OCI-LY3 (cell line): ENCODE data around the gene NR1I2.

ENCODE experiments used
- EZH2phosphoT487 ChIP-seq: fragments of 200-600 bp; shearing (Covaris generic); IDR thresholded peaks from 2 replicates; pipeline ENCODE4 v1.6.1; 2018; ENCODE audit warnings: antibody characterized with exemption, mixed run types, low read depth
- TF ChIP-seq, protein P1 (sequence below): fragments of 200-600, 300-600 bp; sonication (generic); IDR thresholded peaks from 2 replicates; pipeline ENCODE4 v1.5.1; 2014; ENCODE audit warnings: antibody characterized with exemption, low read length, low read depth

DNA sequence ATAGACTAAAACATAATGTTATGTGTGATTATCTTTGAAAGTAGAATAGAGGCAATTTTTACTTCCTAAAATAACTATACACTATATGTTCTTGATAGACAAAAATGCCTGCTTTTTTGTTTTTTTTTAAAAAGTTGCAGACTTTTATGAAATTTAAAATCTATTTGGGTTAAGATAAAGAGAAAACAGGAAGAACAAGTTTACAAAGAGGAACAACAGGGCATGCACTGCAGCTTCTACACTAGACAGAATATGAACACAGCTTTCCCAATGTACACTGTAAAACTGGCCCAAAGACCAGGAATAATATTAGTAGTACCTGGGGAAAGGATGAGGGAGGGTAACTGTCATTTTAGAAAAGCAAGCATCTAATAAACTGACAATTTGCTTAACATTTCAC is 53.7 kb downstream of the NR1I2 start:
- no peak for TF ChIP-seq EZH2phosphoT487
- TF ChIP-seq, protein P1, sequence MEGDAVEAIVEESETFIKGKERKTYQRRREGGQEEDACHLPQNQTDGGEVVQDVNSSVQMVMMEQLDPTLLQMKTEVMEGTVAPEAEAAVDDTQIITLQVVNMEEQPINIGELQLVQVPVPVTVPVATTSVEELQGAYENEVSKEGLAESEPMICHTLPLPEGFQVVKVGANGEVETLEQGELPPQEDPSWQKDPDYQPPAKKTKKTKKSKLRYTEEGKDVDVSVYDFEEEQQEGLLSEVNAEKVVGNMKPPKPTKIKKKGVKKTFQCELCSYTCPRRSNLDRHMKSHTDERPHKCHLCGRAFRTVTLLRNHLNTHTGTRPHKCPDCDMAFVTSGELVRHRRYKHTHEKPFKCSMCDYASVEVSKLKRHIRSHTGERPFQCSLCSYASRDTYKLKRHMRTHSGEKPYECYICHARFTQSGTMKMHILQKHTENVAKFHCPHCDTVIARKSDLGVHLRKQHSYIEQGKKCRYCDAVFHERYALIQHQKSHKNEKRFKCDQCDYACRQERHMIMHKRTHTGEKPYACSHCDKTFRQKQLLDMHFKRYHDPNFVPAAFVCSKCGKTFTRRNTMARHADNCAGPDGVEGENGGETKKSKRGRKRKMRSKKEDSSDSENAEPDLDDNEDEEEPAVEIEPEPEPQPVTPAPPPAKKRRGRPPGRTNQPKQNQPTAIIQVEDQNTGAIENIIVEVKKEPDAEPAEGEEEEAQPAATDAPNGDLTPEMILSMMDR, result no peak
